T-helper 17 cell (primary cell): ENCODE measurements around the gene OPRL1. TPM values are rescaled to one million over a fixed set of nuclear protein-coding genes. Genes with fewer than 3 reads are reported as not detected.

Experiments
- ATAC-seq: fragments of 150-1000 bp; cut with Tn5 transposase; 2 replicates; pipeline ENCODE4 v1.10.0; 2021; ENCODE audit warnings: mild to moderate bottlenecking, moderate library complexity
- DNase-seq, 3 donors: peaks; one replicate each; pipeline versions ENCODE4 v3.0.0 to v3.0.0-alpha.2; 2020 to 2021
- H3K9me3 ChIP-seq: one replicate; pipeline ENCODE4 v1.7.0; 2013; ENCODE audit warnings: low read length, mild to moderate bottlenecking; ENCODE audit not compliant: control insufficient read depth, poor library complexity, severe bottlenecking
- H3K27ac Mint-ChIP-seq: one replicate; pipeline ENCODE4 v1.8.0; 2022; ENCODE audit warnings: mild to moderate bottlenecking, moderate library complexity, mixed read lengths
- H3K27me3 Mint-ChIP-seq: one replicate; pipeline ENCODE4 v1.8.0; 2022; ENCODE audit warnings: mixed read lengths
- H3K36me3 Mint-ChIP-seq: one replicate; pipeline ENCODE4 v1.8.0; 2022; ENCODE audit warnings: low read depth, mixed read lengths
- H3K4me1 Mint-ChIP-seq: one replicate; pipeline ENCODE4 v1.8.0; 2022; ENCODE audit warnings: mild to moderate bottlenecking, mixed read lengths
- H3K4me3 Mint-ChIP-seq: one replicate; pipeline ENCODE4 v1.8.0; 2022; ENCODE audit warnings: mild to moderate bottlenecking, moderate library complexity, mixed read lengths
- total RNA-seq, 4 donors: library from RNA in 2 of 4; stranded (reverse) in 2 of 4; gene quantifications; one replicate each; pipeline ENCODE4 v1.2.3 and lab custom pipeline; 2022 to 2026

Gene OPRL1
- total RNA-seq, 2 donors from 2014 or later, result 1.4 to 2.7 TPM

- ATAC-seq (no peak), DNase-seq (no peak)
- H3K4me3 Mint-ChIP-seq, result no peak overlapping the region
- H3K36me3 Mint-ChIP-seq, result peaks cover 2% of the 10 kb centered on the region
- no peak overlapping the region for H3K27ac Mint-ChIP-seq
- H3K27me3 Mint-ChIP-seq, result peaks cover 18% of the 10 kb centered on the region
- peaks cover 15% of the 10 kb centered on the region for H3K4me1 Mint-ChIP-seq
- H3K9me3 ChIP-seq, result no peaks in the 10 kb centered on the region
These were observed 23.3 kb upstream of the OPRL1 start for GRCh38 chr20:64056639-64056888.

- Mint-ChIP-seq H3K36me3 (peaks cover 2% of the 10 kb centered on the region), H3K4me1 (peaks cover 15% of the 10 kb centered on the region), H3K4me3 (peak overlapping the region; percentile 81), H3K27me3 (peaks cover 18% of the 10 kb centered on the region), H3K27ac (no peak overlapping the region)
- ATAC-seq (peak; percentile 53), DNase-seq (no peak)
- no peaks in the 10 kb centered on the region for H3K9me3 ChIP-seq
These were observed 22.8 kb upstream of the OPRL1 start for GRCh38 chr20:64056889-64057627.

- DNase-seq (peak; percentile 59 to 77 (median 65)), ATAC-seq (peak; percentile 83)
- Mint-ChIP-seq H3K27me3 (peaks cover 16% of the 10 kb centered on the region), H3K4me3 (peak overlapping the region; percentile 81), H3K27ac (no peak overlapping the region), H3K4me1 (peaks cover 16% of the 10 kb centered on the region), H3K36me3 (peaks cover 2% of the 10 kb centered on the region)
- H3K9me3 ChIP-seq, result no peaks in the 10 kb centered on the region
These were observed 22.0 kb upstream of the OPRL1 start for GRCh38 chr20:64057628-64058498.

- H3K4me3 Mint-ChIP-seq, result no peak overlapping the region
- peaks cover 18% of the 10 kb centered on the region for H3K4me1 Mint-ChIP-seq
- no peaks in the 10 kb centered on the region for H3K9me3 ChIP-seq
- H3K36me3 Mint-ChIP-seq, result peaks cover under 1% of the 10 kb centered on the region
- ATAC-seq (no peak), DNase-seq (no peak)
- peaks cover 10% of the 10 kb centered on the region for H3K27me3 Mint-ChIP-seq
- no peak overlapping the region for H3K27ac Mint-ChIP-seq
These were observed 21.3 kb upstream of the OPRL1 start for GRCh38 chr20:64058536-64058935.

DNA sequence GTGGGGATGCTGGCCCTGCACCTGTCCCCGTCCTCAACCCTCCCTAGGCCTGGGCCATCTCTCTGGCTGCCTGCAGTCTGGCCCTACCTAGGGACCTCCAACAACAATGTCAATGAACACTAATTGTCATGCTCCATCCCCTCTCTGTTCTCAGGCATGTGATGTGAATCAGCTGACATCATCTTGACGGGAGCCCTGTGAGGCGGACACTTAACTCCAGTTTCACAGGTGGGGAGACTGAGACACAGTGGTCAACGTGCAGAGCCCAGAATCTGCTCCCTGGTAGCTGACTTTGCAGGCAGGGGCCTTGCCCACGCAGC is 17.6 kb upstream of the OPRL1 start:
- H3K9me3 ChIP-seq, result no peaks in the 10 kb centered on the region
- H3K36me3 Mint-ChIP-seq, result no peaks in the 10 kb centered on the region
- DNase-seq (no peak), ATAC-seq (no peak)
- peaks cover 37% of the 10 kb centered on the region for H3K4me1 Mint-ChIP-seq
- no peaks in the 10 kb centered on the region for H3K27me3 Mint-ChIP-seq
- peak overlapping the region; percentile 47 for H3K27ac Mint-ChIP-seq
- H3K4me3 Mint-ChIP-seq, result no peak overlapping the region

DNA sequence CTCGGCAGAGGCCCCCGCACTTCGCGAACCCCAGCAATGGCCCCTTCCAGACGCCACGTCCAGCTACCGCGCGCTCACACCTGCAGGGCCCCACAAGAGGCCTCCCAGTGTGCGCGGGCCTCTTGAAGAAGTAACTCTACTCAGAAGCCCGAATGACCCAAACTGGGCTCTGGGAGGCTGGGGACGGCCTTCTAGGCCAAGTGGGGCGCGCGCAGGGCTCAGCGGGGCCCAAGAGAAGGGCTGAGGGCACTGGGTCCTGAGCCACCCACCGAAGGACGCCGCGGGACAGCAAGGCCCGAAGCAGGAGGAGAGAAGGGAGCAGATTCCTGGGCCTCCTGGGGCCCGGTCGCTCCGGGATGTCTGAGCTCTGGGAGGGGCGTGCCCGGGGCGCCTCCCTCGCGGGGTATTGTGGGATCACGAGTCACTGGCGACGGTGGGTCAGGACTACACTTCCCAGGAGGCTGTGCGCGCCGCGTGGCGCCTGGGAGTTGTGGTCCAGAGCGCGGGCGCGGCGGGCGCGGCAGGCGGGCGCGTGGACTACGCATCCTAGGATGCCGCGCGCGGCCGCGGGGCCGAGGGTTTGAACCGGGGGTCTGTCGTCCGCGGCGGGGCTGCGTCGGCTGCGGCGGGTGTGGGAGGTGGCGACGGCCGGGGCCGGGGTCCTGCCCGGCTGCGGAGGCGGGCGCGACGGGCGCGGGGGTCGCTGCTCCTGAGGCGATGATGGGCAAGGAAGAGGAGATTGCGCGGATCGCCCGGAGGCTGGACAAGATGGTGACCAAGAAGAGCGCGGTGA is 17.1 kb upstream of the OPRL1 start, which contains the start of gene TCEA2:
TCEA2 (plus strand) TSS at position 603 of the 793 bp plus-strand sequence; CDS start at position 718, 115 bp downstream.
- no peaks in the 10 kb centered on the region for H3K36me3 Mint-ChIP-seq
- peak; percentile 92 for ATAC-seq
- no peaks in the 10 kb centered on the region for H3K27me3 Mint-ChIP-seq

DNA sequence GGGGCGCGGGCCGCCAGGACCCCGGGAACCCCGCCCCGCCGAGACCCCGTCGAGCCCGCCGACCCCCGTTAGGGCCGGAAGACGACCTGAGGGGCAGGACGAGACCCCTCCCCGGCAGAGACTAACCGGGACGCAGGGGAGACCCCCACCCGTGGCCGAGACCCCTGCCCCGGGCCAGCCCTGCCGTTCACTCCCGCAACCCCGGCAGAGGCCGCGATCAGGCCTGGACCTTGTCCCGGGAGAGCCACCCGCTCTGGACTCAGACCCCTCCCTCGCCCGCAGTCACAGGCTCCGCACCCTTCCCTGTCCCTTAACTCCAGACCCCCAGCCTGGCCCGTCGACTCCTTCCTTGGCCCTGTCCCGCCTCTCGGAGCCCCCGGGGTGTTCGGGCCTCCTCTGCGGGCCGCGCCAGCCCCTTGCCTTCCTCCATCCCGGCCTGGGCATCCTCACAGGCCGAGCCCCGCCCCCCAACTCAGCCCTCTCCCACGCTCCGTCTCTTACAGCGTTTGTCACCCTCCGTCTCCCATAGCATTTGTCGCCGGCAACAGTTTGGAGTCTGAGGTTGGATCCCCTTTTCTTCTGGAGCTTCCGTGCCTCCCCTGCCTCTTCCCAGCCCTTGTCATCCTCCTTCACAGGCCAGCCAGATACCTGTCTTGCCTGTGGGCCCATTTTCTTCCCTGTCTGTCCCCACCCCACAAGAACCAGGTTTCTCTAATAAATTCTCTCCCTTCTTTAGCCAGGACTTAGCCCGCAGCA is 16.3 kb upstream of the OPRL1 start:
- Mint-ChIP-seq H3K36me3 (no peaks in the 10 kb centered on the region), H3K27ac (peak overlapping the region; percentile 83), H3K27me3 (no peaks in the 10 kb centered on the region), H3K4me3 (peak overlapping the region; percentile 91), H3K4me1 (peaks cover 37% of the 10 kb centered on the region)
- H3K9me3 ChIP-seq, result no peaks in the 10 kb centered on the region
- ATAC-seq (no peak), DNase-seq (no peak)

More for the DNA sequence above, 17.1 kb upstream of the OPRL1 start, which contains the start of gene TCEA2:
- Mint-ChIP-seq H3K4me1 (peaks cover 39% of the 10 kb centered on the region), H3K27ac (peak within 1 kb of the TSS; percentile 83), H3K4me3 (peak within 1 kb of the TSS; percentile 91)
- peak; percentile 83 to 91 (median 88) for DNase-seq
- H3K9me3 ChIP-seq, result no peaks in the 10 kb centered on the region

GRCh38 chr20:64064145-64064698 is 15.7 kb upstream of the OPRL1 start:
- H3K4me1 Mint-ChIP-seq, result peaks cover 37% of the 10 kb centered on the region
- DNase-seq, result no peak
- H3K4me3 Mint-ChIP-seq, result peak overlapping the region; percentile 91
- no peaks in the 10 kb centered on the region for H3K27me3 Mint-ChIP-seq
- H3K27ac Mint-ChIP-seq, result peak overlapping the region; percentile 83
- no peaks in the 10 kb centered on the region for H3K9me3 ChIP-seq
- no peaks in the 10 kb centered on the region for H3K36me3 Mint-ChIP-seq
- no peak for ATAC-seq

DNA sequence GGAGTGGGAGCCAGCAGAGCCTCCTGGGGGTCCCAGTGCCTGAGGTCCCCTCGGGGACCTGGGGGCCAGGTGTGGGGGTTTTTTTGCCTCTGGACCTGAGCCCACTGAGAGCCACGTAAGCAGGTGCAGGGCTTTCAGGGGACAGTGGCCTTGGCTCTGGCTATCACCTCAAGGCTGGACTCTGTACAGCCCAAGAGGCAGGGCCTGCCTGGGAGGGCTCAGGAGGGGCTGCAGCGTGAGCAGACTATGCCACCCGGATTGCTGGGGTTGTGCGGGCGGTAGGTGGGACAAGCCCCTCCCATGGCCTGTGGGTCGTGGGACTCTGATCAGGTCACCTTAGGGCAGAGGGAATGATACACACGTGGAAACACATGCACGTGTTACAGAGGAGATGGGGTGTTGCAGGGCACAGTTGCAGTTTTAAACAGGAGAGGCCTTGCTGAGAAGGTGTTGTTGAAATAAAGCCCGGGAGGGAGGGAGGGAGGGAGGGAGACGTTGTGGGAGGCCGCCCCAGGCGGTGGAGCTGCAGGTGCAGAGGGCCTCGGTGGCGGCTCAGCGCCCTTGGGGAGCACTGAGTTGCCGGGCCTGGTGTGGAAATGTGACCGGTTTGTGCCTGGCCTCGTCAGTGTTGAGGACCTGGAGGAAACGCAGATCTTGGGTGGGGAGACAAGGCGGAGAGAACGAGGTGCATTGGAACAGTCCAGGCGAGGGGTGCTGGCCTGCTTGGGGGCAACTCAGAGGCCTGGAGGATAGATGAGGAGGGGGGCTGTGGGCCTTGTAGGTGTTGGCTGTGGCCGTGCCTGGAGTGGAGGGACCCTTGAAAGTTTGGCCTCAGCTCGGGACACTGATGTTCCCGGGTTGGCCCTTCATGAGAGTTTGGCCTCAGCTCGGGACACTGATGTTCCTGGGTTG is 14.6 kb upstream of the OPRL1 start:
- ATAC-seq, result no peak
- H3K27me3 Mint-ChIP-seq, result no peaks in the 10 kb centered on the region
- DNase-seq, result no peak

DNA sequence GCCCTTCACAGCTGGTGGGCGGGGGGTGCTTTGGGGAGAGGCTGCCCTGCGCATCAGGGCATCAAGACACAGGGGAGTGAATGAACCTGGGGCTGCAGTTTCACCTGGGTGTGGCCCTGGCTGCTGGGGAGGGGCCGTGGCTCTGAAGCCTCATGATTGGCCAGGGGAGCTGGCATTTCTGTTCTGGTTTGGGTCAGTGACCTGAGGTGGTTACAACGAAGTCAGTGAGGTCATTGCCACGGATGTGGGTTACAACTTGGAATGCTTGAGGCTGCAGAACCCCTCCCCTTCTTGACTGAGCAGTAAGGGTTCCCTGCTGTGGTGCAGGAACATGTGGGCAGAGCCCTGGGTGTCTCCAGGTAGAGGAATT is 13.9 kb upstream of the OPRL1 start:
- DNase-seq, result peak in 2 of 3 donors; percentile 42 to 44
- H3K9me3 ChIP-seq, result no peaks in the 10 kb centered on the region
- peaks cover 37% of the 10 kb centered on the region for H3K4me1 Mint-ChIP-seq
- no peaks in the 10 kb centered on the region for H3K36me3 Mint-ChIP-seq
- peak; percentile 65 for ATAC-seq
- H3K27ac Mint-ChIP-seq, result peak overlapping the region; percentile 90
- H3K4me3 Mint-ChIP-seq, result peak overlapping the region; percentile 77
- H3K27me3 Mint-ChIP-seq, result no peaks in the 10 kb centered on the region

More for the DNA sequence above, 14.6 kb upstream of the OPRL1 start:
- no peaks in the 10 kb centered on the region for H3K9me3 ChIP-seq
- Mint-ChIP-seq H3K4me3 (peak overlapping the region; percentile 77), H3K4me1 (peaks cover 37% of the 10 kb centered on the region), H3K36me3 (no peaks in the 10 kb centered on the region), H3K27ac (peak overlapping the region; percentile 90)

DNA sequence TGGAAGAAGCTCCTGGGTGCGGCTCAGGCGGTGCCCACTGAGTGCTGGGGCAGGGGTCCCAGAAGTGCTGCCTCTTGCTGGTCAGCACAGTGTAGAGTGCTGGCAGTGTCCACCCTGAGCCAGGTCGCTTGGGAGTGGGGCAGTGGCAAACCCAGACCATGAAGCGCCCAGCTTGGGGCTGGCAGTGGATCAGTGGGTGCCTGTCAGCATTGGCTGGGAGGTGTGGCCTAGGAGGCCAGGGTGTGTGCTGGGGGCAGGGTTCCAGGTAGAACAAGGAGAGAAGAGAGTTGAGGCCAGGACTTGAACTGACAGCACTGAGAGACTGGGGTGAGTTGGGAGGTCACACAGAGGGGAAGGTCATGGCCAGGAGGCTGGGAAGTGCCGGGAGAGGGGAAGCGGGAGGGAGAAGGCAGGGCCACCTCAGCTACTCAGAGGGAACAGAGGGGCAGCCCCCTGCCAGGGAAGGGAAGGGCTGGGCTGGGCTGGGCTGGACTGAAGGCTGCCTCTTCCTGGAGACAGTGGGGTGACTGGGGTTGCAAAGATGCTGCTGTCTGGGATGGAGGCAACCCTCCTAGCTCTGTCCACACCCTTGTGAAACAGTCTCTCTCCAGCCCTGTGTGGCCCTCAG is 12.8 kb upstream of the OPRL1 start:
- no peak for ATAC-seq

More for the DNA sequence above, 12.8 kb upstream of the OPRL1 start:
- no peaks in the 10 kb centered on the region for H3K9me3 ChIP-seq
- Mint-ChIP-seq H3K27ac (peak overlapping the region; percentile 90), H3K27me3 (no peaks in the 10 kb centered on the region), H3K36me3 (no peaks in the 10 kb centered on the region), H3K4me3 (peak overlapping the region; percentile 50), H3K4me1 (peaks cover 41% of the 10 kb centered on the region)
- DNase-seq, result no peak
